GM12891 (cell line): ENCODE data around the gene HSD17B8.
A peak's percentile ranks its signal among the peaks of the same experiment; 100 is the strongest.

Experiments used
- POLR2AphosphoS5 ChIP-seq: IDR thresholded peaks from 2 replicates; pipeline ENCODE4 v1.6.1; 2011; ENCODE audit warnings: low read depth, low read length, control low read depth
- TAF1 ChIP-seq: IDR thresholded peaks from 2 replicates; pipeline ENCODE4 v1.6.1; 2011; ENCODE audit warnings: low read depth, low read length, control low read depth

GRCh38 chr6:33204415-33205190, at the start of gene HSD17B8:
- TF ChIP-seq POLR2AphosphoS5 (peak; percentile 73; the same call in 1 of the 2 replicates), TAF1 (peak; percentile 67; the same call in 1 of the 2 replicates)
